ENCODE data around the gene ITGA5. TPM values are rescaled to one million over a fixed set of nuclear protein-coding genes. Genes with fewer than 3 reads are reported as not detected.

Gene ITGA5
- total RNA-seq, 1 experiment from 2014 or later: 96.8 TPM

DNA sequence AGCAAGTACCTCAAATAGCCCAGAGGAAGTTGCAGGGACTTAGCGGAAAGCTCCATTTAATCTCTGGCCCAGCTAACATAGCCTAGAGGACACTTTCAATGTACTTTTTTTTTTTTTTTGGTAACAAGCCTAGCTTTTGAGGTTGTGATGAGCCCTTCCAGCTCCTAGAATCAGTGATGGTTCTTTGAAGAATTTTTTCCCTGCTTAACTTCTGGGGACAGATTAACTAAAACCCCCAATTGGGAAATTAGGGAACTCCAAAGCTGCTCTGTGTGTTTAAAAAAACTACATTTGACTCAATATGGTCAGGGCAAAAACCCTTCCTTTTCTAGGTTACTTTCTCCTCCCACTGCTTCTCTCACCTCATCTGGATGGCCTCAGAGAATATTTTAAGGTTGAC, 23.9 kb upstream of the ITGA5 start:
- intact Hi-C loops (cut with micrococcal nuclease; ENCODE audit: unreplicated experiment): no loop called here
- BruUV-seq (replicated peaks): no TSS peak
- H3K27me3 ChIP-seq (replicated peaks; ENCODE audit: insufficient read depth, low read depth, low read length, poor library complexity): no peaks in the 10 kb centered on the region
- ChIA-PET CTCF (interaction anchor here (0.6 to 1.0 kb wide), 4 partner anchors 43 to 191 kb away, joined by 3 to 4 read pairs (median 4); partner anchors contain the start of gene COPZ1), POLR2A (ENCODE audit: low non-redundant PET) (no interaction called here)
- no peaks in the 10 kb centered on the region for H3K9me3 ChIP-seq (ENCODE audit: low read depth, low read length, poor library complexity, severe bottlenecking)
- H3K4me3 ChIP-seq (ENCODE audit: low read depth, low read length, poor library complexity, severe bottlenecking): no peak overlapping the region
- no peak overlapping the region for H3K27ac ChIP-seq (ENCODE audit: low read depth, low read length, poor library complexity, severe bottlenecking)
- no peaks in the 10 kb centered on the region for H3K4me1 ChIP-seq (ENCODE audit: insufficient read depth, low read length, poor library complexity, severe bottlenecking)
- no peaks in the 10 kb centered on the region for H3K36me3 ChIP-seq (ENCODE audit: insufficient read depth, low read length, poor library complexity, severe bottlenecking)
- TF ChIP-seq EZH2 (IDR thresholded peaks at IDR 0.05; ENCODE audit: borderline replicate concordance, low read depth, low read length, poor library complexity, severe bottlenecking): no peak
- TF ChIP-seq, protein P1, sequence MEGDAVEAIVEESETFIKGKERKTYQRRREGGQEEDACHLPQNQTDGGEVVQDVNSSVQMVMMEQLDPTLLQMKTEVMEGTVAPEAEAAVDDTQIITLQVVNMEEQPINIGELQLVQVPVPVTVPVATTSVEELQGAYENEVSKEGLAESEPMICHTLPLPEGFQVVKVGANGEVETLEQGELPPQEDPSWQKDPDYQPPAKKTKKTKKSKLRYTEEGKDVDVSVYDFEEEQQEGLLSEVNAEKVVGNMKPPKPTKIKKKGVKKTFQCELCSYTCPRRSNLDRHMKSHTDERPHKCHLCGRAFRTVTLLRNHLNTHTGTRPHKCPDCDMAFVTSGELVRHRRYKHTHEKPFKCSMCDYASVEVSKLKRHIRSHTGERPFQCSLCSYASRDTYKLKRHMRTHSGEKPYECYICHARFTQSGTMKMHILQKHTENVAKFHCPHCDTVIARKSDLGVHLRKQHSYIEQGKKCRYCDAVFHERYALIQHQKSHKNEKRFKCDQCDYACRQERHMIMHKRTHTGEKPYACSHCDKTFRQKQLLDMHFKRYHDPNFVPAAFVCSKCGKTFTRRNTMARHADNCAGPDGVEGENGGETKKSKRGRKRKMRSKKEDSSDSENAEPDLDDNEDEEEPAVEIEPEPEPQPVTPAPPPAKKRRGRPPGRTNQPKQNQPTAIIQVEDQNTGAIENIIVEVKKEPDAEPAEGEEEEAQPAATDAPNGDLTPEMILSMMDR (conservative IDR thresholded peaks at IDR 0.05; ENCODE audit: low read depth, low read length): no peak
- no peak for DNase-seq (ENCODE audit: low spot score)

DNA sequence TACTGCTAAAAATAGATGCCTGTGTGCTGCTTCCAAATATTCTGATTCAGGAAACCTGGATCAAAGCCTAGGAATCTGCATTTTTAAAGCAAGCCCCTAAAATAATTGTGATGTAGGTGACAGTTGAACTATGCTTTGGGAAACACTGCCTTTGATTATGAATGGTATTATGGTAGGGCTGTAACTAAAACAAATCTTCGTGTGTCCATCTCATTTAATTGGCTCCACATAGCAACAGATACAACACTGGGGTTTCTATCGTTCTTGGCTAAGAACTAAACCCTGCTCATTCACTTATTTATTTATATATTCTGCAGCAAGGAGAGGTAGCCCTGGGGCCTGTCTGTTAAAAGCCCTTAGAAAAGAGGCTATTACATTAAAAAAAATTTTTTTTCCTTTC, 23.0 kb upstream of the ITGA5 start:
- no peak for DNase-seq (ENCODE audit: low spot score)
- no peak overlapping the region for H3K4me3 ChIP-seq (ENCODE audit: low read depth, low read length, poor library complexity, severe bottlenecking)
- POLR2A ChIA-PET (ENCODE audit: low non-redundant PET): no interaction called here

DNA sequence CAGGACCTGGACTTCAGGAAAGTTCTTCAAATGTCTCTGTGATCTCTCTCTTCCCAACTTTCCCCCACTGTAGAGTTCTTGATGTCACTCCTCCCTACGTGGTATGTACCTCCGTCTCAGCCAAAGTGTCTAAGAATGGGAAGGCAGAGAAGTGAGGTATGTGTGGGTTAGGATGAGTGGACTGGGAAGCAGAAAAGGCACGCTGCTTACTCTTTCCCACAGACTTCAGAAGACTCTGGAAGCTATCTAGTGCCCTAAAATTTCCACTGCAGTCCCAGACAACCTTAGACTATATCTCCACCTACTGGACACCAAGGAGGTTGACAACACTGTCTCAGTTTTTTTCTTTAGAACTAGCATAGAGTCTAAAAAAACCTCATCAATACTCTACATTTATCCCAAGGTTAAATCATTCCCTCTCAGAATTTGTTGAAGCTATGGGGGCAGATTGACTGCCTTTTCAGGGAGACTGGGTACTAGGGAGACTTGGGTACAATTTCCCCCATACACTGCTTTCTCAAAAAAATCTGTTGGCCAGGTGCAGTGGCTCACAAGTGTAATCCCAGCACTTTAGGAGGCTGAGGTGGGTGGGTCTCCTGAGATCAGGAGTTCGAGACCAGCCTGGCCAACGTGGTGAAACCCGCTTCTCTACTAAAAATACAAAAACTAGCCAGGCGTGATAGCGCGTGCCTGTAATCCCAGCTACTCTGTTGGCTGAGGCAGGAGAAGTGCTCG, 20.6 kb upstream of the ITGA5 start:
- intact Hi-C loops (cut with micrococcal nuclease; ENCODE audit: unreplicated experiment): loop anchor here (1.0 kb wide), 1 partner anchor 40 kb away; no protein-coding TSS in a partner anchor
- H3K9me3 ChIP-seq (ENCODE audit: low read depth, low read length, poor library complexity, severe bottlenecking): no peaks in the 10 kb centered on the region
- CTCF ChIA-PET: interaction anchor here (0.6 to 3.5 kb wide), 12 partner anchors 7 to 251 kb away, joined by 3 to 133 read pairs (median 4); partner anchors contain the start of genes ITGA5 and SMUG1
- H3K27ac ChIP-seq (ENCODE audit: low read depth, low read length, poor library complexity, severe bottlenecking): no peak overlapping the region
- TF ChIP-seq, protein P1 (conservative IDR thresholded peaks at IDR 0.05; ENCODE audit: low read depth, low read length): peak; percentile 87
- no peak for TF ChIP-seq EZH2 (IDR thresholded peaks at IDR 0.05; ENCODE audit: borderline replicate concordance, low read depth, low read length, poor library complexity, severe bottlenecking)
- no TSS peak for BruUV-seq (replicated peaks)
- POLR2A ChIA-PET (ENCODE audit: low non-redundant PET): interaction anchor here (0.6 kb wide), 2 partner anchors 38 to 589 kb away, joined by 3 read pairs; no protein-coding TSS in a partner anchor
- DNase-seq (ENCODE audit: low spot score): peak; percentile 79
- no peaks in the 10 kb centered on the region for H3K36me3 ChIP-seq (ENCODE audit: insufficient read depth, low read length, poor library complexity, severe bottlenecking)
- no peaks in the 10 kb centered on the region for H3K27me3 ChIP-seq (replicated peaks; ENCODE audit: insufficient read depth, low read depth, low read length, poor library complexity)
- H3K4me1 ChIP-seq (ENCODE audit: insufficient read depth, low read length, poor library complexity, severe bottlenecking): peaks cover 5% of the 10 kb centered on the region
- no peak overlapping the region for H3K4me3 ChIP-seq (ENCODE audit: low read depth, low read length, poor library complexity, severe bottlenecking)

More for the DNA sequence above, 23.0 kb upstream of the ITGA5 start:
- H3K36me3 ChIP-seq (ENCODE audit: insufficient read depth, low read length, poor library complexity, severe bottlenecking): no peaks in the 10 kb centered on the region
- TF ChIP-seq EZH2 (IDR thresholded peaks at IDR 0.05; ENCODE audit: borderline replicate concordance, low read depth, low read length, poor library complexity, severe bottlenecking): no peak
- TF ChIP-seq, protein P1 (conservative IDR thresholded peaks at IDR 0.05; ENCODE audit: low read depth, low read length): no peak
- H3K4me1 ChIP-seq (ENCODE audit: insufficient read depth, low read length, poor library complexity, severe bottlenecking): no peaks in the 10 kb centered on the region
- no peaks in the 10 kb centered on the region for H3K9me3 ChIP-seq (ENCODE audit: low read depth, low read length, poor library complexity, severe bottlenecking)
- no TSS peak for BruUV-seq (replicated peaks)
- intact Hi-C loops (cut with micrococcal nuclease; ENCODE audit: unreplicated experiment): no loop called here
- H3K27ac ChIP-seq (ENCODE audit: low read depth, low read length, poor library complexity, severe bottlenecking): no peak overlapping the region
- CTCF ChIA-PET: no interaction called here
- H3K27me3 ChIP-seq (replicated peaks; ENCODE audit: insufficient read depth, low read depth, low read length, poor library complexity): no peaks in the 10 kb centered on the region

Data from A673 (cell line).